HG02840 (cell line): ENCODE results near the gene EDAR.

Source experiments
- ATAC-seq: cut with Tn5 transposase; IDR thresholded peaks from one replicate; pipeline ENCODE4 v1.9.1; 2021; ENCODE audit warnings: mild to moderate bottlenecking, moderate library complexity, moderate number of reproducible peaks; ENCODE audit not compliant: unreplicated experiment, low FRiP score

Gene EDAR

GRCh38 chr2:108942888-108943287, 46.1 kb downstream of the EDAR start:
- no peak for ATAC-seq

- ATAC-seq = no peak
These were observed 46.7 kb downstream of the EDAR start for GRCh38 chr2:108942231-108942825.

GRCh38 chr2:108941767-108942166, 47.3 kb downstream of the EDAR start:
- ATAC-seq = no peak

GRCh38 chr2:108941161-108941665, 47.8 kb downstream of the EDAR start:
- ATAC-seq = no peak

GRCh38 chr2:108940156-108940555, 48.9 kb downstream of the EDAR start:
- ATAC-seq = no peak

GRCh38 chr2:108938077-108938710, 50.8 kb downstream of the EDAR start:
- ATAC-seq = no peak

GRCh38 chr2:108937367-108938017, 51.5 kb downstream of the EDAR start:
- ATAC-seq = no peak

GRCh38 chr2:108936866-108937265, 52.2 kb downstream of the EDAR start:
- no peak for ATAC-seq

GRCh38 chr2:108936076-108936864, 52.8 kb downstream of the EDAR start:
- no peak for ATAC-seq

GRCh38 chr2:108935271-108935741, 53.7 kb downstream of the EDAR start:
- ATAC-seq = no peak

GRCh38 chr2:108934583-108935245, 54.3 kb downstream of the EDAR start:
- ATAC-seq = no peak

- ATAC-seq = no peak
These were observed 54.9 kb downstream of the EDAR start for GRCh38 chr2:108934151-108934550.

- ATAC-seq = no peak
These were observed 55.3 kb downstream of the EDAR start for GRCh38 chr2:108933691-108934117.

- no peak for ATAC-seq
These were observed 56.2 kb downstream of the EDAR start for GRCh38 chr2:108932736-108933332.

GRCh38 chr2:108931372-108931771, 57.6 kb downstream of the EDAR start:
- no peak for ATAC-seq

- ATAC-seq = no peak
These were observed 59.1 kb downstream of the EDAR start for GRCh38 chr2:108929807-108930425.

GRCh38 chr2:108928660-108929377, 60.2 kb downstream of the EDAR start:
- ATAC-seq = no peak

- no peak for ATAC-seq
These were observed 60.9 kb downstream of the EDAR start for GRCh38 chr2:108927936-108928659.
